ENCODE measurements around the gene ZNF232.
A peak's percentile ranks its signal among the peaks of the same experiment; 100 is the strongest.
"Not testable (repeated sequence)": the region's sequence is repeated elsewhere in the genome, so short reads cannot be mapped to it uniquely, and the experiment has no call there.

The ZNF232 gene

DNA sequence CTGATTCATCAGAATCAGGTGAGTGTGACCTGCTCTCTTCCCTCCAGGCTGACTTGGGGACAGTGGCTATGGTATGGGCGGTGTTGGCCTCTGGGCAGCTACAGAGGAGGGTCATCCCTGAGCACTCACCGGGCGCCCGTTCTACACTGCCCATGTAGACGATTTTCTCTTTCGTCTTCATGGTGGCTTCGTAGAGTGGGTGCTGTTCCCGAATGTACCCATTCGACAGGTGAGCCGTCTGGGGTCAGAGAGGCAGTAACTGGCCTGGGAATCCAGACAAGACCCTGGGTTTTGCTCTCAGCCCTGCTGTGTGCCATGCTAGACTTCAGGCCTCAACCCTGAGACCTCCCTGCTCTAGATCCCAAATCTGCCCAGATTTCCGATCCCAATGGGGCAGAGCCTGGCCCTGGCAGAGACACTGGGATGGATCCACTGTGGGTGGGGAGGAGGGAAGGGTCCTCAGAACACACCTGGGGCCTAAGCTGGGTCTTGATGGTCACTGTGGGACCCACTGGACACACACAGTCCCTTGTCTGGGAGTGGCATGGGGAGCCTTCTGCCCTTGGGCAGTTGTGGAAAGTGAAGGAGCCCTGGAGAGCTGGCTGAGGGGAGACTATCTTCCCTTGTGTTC is 17.3 kb upstream of the ZNF232 start:
- DNase-seq: no peak

DNA sequence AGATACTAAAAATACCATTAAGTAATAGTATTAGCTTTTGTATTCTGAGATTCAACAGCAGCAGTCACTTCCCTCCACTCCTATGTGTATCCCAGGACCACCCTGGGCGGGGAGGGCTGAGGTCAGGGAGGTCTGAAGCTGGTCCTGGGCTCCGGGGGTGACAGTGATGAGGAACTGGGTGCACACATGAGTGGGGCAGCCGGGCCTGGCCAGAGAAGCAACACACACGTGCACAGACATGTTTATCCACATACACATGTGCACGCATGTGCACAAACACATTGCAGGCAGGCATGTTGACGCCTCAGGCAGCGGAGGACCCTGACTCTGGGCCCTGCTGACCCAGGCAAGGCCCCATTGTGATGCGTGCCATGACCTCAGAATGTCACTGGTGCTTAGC is 16.7 kb upstream of the ZNF232 start:
- DNase-seq: not testable (repeated sequence)

DNA sequence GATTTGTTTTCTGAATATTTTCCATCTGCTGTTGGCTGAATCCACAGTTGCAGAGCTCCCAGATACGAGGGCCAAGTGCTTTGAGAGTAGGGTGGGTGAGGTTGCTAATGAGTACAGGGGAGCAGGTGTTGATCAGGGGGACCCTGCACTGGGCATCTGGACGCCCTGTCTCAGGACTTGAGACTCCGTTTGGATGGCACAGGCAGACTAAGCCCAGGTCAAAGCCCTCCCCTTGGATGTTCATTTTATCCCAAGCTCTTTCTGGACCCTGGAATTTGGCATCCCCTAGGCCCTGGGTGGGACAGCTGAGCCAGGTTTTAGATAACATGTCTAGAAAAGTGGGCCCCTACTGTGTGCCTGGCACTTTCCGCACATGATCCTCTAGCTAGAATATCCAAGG is 16.2 kb upstream of the ZNF232 start:
- no peak for DNase-seq

- no peak for DNase-seq
Measured at GRCh38 chr17:5126719-5127488, 15.2 kb upstream of the ZNF232 start.

DNA sequence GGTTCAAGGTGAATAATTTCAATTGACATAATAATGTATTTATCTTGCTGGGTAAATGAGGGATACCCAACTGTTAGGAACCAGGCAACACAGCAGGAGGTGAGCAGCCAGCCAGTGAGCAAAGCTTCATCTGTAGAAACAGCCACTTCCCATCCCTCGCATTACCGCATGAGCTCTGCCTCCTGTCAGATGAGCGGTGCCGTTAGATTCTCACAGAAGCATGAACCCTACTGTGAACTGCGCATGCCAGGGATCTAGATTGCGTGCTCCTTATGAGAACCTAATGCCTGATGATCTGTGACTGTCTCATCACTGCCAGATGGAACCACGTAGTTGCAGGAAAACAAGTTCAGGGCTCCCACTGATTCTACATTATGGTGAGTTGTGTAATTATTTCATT is 13.2 kb upstream of the ZNF232 start:
- not testable (repeated sequence) for DNase-seq

DNA sequence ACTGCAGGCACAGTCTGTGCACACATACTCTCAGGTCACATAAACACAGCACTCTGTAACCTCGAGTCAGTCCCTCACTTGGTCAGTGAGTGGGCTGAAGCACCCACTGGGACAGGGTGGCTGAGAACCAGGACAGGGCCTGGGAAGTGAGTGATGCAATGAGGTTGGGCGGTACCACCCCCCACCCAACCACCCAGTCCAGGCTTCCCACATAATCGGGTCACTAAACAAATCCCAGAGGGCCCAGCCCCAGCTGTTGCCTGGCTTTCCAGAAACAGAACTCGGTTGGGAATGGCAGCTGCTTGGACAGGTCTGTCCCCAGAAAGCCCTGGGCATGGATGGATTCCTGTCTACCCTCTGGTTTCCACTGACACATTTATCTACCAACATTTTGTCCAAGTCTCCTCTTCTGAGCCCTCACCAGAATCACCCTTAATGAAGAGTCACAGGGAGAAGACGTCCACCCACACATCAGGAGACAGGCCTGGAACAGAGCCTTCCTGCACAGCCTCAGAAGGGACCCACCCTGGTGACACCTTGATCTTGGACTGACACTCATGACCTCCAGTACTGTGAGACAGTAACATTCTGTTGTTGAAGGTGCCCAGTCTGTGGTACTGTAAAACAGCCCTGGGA is 12.6 kb upstream of the ZNF232 start:
- not testable (repeated sequence) for DNase-seq

- DNase-seq: no peak
Measured at GRCh38 chr17:5123343-5124124, 11.9 kb upstream of the ZNF232 start.

DNA sequence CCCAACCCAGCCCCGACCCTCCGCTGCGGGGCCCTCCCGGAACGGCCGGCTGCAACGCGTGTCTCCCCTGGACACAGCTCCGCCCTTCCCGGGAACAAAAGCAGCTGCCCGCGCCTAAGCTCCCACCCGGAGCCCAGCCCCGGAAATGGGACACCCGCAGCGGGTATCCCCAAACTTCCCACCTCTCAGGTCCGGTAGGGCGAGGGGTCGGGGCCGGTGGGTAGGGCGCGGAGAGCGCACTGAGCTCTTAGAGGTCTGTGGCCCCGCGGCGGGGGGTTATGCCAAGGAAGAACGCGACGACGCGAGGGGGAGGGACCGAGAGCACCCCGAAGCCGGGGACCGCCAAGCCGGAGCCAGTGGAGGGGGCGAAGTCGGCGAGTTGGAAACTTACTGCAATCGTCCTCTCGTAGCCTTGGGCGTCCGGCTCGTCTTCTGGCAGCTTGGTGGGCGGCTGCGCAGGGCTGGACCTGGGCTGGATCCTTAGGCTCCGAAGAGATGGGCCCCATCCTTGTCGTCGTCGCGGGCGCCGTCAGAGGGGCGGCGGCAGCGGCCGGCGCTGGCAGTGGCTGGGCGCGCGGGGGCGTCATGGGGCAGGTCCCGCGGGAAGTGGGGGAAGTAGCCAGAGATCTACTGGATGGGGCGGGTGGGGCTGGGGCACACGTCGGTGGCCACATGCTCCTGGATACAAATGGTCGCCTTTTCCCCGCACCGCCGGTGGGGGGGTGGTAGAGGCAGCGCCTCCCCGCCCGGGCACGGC is 11.1 kb upstream of the ZNF232 start:
- DNase-seq: no peak

- not testable (repeated sequence) for DNase-seq
Measured at GRCh38 chr17:5122056-5122455, 10.4 kb upstream of the ZNF232 start.

GRCh38 chr17:5121186-5121841 is 9.6 kb upstream of the ZNF232 start:
- DNase-seq: no peak

GRCh38 chr17:5120436-5121185 is 8.9 kb upstream of the ZNF232 start:
- not testable (repeated sequence) for DNase-seq

DNA sequence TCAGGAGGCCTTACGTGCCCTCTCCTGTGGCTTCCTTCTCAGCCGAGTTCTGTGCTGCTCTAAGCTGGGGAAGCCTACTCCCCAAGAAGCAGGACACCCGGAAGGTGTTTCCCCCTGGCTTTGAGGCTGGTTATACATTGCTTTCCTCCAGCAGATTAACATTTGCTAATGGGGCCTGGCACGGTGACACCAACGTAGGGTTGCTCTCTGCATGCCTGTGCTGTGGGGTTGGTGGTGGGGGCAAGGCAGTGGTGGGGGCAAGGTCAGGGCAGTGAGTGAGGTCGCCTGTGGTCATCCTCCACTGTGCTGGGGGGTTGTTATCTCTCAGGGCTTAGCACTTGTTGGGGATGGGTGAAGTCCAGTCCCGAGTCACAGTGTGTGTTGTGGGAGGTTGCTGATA is 8.4 kb upstream of the ZNF232 start:
- DNase-seq: no peak

DNA sequence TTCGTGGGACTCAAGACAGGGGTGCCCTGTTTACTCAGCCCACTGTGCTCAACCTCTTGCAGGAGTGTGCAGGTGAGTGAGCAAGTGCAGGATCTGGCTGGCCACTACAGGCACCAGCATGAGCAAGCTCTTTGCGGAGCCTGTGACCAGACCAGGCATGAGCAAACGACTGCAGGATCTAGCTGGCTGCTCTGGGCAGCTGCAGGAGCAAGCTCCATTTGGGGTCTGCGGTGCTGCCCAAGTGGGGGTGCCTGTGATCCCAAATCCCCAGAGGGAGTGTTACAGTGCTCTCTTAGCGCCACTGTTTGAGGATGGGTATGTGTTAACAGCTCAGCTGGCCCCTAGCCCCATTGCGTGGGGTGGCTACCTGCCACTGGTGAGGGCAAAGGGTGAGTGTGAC is 6.5 kb upstream of the ZNF232 start:
- DNase-seq: no peak

DNA sequence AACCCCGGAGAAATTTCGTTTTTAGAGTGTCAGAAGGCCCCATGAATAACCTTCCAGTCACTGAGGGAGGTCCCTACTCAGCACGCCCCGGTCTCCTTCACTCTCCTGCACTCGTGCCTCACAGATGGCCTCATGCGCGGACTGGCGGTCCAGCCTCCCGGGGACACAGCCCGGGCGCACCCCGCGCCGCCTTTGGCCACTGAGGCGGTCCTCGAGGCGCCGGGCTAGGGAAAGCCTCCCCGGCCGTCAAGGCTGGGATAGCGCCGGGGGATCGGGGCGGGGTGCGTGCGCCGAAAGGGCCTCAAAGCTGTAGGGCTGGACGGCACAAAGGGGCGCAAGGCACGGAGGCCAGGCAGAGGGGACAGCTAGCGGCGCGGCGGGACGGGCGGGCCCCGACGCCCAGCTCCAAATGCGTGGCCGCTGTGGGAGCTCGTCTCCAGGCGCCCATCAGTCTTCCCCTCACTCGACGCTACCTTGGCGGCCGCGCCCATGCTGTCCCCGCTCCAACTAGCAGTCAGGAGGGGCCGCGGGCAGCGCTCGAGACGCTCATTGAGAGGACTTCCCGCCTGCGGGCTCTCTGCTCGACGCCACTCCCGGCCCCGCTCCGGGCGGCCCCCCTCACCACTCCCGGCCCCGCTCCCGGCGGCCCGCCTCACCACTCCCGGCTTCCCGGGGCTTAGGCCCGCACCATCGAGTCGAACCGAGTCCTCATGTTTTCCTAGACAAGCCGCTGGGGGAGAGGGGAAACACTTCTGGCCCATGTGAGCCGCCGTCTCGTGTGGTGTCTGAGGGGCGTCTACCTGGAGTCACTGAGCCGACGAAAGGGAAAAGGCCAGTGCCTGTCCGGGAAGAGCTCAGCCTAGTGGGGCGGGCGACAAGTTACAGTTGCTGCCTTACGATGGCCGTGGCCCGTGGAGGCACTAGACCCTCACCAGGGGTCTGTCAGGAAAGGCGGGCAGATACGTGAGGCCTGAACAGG is 4.3 kb upstream of the ZNF232 start, which contains the start of gene USP6:
USP6 (plus strand) TSS at position 360 of the 979 bp plus-strand sequence. CDS start 14,336 bp downstream, outside the sequence.
- no peak for DNase-seq

- DNase-seq: no peak
Measured at GRCh38 chr17:5110816-5111215, 862 bp downstream of the ZNF232 start.

DNA sequence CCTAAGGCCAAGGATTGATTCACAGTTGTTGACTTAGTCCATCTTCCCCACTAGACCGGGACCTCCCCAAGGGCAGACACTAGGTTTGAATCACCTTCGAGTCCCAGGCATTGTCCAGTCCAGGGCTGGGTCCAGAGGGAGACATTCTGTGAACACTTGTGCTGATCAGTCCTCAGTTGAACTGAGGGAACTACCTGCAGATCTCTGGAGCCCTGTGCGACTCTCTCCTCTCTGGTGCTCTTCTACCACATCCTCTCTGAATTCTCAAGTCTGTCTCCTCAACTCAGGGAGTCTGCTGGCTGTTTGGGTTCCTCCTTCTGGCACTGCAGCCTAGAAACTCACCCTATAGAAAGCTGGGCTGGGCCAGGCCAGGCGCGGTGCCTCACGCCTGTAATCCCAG is 10.8 kb downstream of the ZNF232 start:
- DNase-seq: no peak

GRCh38 chr17:5099271-5099670 is 12.4 kb downstream of the ZNF232 start:
- no peak for DNase-seq

DNA sequence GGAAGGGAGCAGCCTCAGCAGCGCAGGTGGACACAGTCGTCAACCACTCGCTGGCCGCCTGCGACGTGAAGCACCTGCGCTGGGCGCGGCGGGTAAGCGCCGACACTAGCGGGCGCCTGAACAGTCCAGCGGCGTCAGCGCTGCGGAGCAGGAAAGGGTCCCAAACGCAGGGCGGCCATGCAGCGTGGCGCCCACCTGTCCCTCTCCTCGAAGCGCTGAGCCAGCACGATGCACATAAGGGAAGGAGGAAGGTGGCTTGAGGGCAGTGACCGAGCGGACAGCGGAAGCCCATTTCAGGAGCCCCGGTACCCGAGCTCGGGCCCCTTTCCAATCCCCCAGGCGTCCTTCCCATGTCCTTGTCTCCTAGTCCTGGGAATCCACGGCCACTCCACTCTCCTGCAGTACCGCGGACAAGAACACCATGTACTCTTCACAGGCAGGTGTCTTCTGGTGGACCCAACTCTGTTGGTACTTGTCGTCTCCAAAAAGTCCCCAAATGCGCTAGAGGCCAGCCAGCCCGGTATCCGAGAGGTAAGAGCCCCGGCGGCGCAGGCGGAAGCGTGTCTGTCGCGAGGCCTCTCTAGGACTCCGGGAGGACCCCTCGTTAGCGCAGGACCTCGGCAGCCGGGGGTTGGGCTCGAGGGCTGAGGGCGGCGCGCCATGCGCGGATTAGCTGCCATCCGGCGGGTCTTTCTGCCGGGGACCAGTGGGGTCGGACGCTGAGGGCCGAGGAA is 14.4 kb downstream of the ZNF232 start:
- DNase-seq: peak; percentile 11 to 17

GRCh38 chr17:5096731-5097100 is 15.0 kb downstream of the ZNF232 start:
- no peak for DNase-seq
